Endothelial cell of umbilical vein (primary cell): Measurements from ENCODE around the gene TSEN54. TPM values are rescaled to one million over a fixed set of nuclear protein-coding genes. Genes with fewer than 3 reads are reported as not detected.

ENCODE experiments used
- BruUV-seq: library from RNA; stranded (reverse); fragments of 400-500 nt; replicated peaks from 2 replicates; lab custom pipeline; 2021; lab: Mats Ljungman, UMichigan
- CTCF ChIA-PET: fragments of 300-600, 350-600 bp; sonication (Branson Sonifier 250); formaldehyde crosslinking; loops from one replicate; lab custom pipeline; 2021; ENCODE audit warnings: antibody characterized with exemption, inconsistent platforms; lab: Charles Lee
- POLR2A ChIA-PET: fragments of 300-600, 350-600 bp; sonication (Branson Sonifier 250); formaldehyde crosslinking; loops from one replicate; lab custom pipeline; 2021; ENCODE audit warnings: antibody characterized with exemption, inconsistent platforms; lab: Charles Lee
- DNase-seq: peaks from one replicate; pipeline ENCODE4 v3.0.0-alpha.2; 2011; ENCODE audit warnings: low read depth, low spot score
- FAIRE-seq: peaks from 2 replicates; lab custom pipeline; 2011; peaks lifted over from hg19 to GRCh38; lab: Jason Lieb, UNC
- H2AFZ ChIP-seq: 2 replicates; pipeline ENCODE4 v1.6.0; 2012; ENCODE audit warnings: low read depth, low read length, control low read depth, inconsistent platforms
- H3K27ac ChIP-seq: 2 replicates; pipeline ENCODE4 v1.5.1; 2011; ENCODE audit warnings: low read depth, mild to moderate bottlenecking, control low read depth, low read length, moderate library complexity; ENCODE audit not compliant: insufficient read depth
- H3K27me3 ChIP-seq, 2 experiments: 2 replicates each; pipeline versions ENCODE4 v1.6.0 to v1.6.1; 2011; ENCODE audit warnings: low read length in 2 of 2, mixed read lengths in 1 of 2; ENCODE audit not compliant: control insufficient read depth in 2 of 2, insufficient read depth in 2 of 2
- H3K36me3 ChIP-seq, 2 experiments: 2 replicates in 1 of 2; 3 replicates in 1 of 2; pipeline ENCODE4 v1.5.1; 2011; ENCODE audit warnings: low read length in 2 of 2, mild to moderate bottlenecking in 1 of 2, moderate library complexity in 1 of 2; ENCODE audit not compliant: control insufficient read depth in 2 of 2, insufficient read depth in 2 of 2; ENCODE audit errors: extremely low read depth in 1 of 2
- H3K4me1 ChIP-seq: 3 replicates; pipeline ENCODE4 v1.5.1; 2011; ENCODE audit warnings: mild to moderate bottlenecking, low read length; ENCODE audit not compliant: control insufficient read depth, insufficient read depth; ENCODE audit errors: extremely low read depth
- H3K4me2 ChIP-seq: 2 replicates; pipeline ENCODE4 v1.6.1; 2011; ENCODE audit warnings: low read length, control low read depth, mixed read lengths; ENCODE audit not compliant: insufficient read depth
- H3K4me3 ChIP-seq, 3 experiments: fragments of 200-600 bp in 1 of 3; sonication (generic), shearing (Covaris generic) in 1 of 3; replicated peaks in 1 of 3; 2 replicates each; pipeline ENCODE4 v1.5.1; 2011 to 2016; ENCODE audit warnings: control low read depth in 3 of 3, low read length in 3 of 3, mild to moderate bottlenecking in 2 of 3, inconsistent platforms in 1 of 3, low read depth in 1 of 3, moderate library complexity in 1 of 3; ENCODE audit not compliant: insufficient read depth in 1 of 3
- H3K79me2 ChIP-seq: 2 replicates; pipeline ENCODE4 v1.6.0; 2012; ENCODE audit warnings: low read length, inconsistent platforms; ENCODE audit not compliant: control insufficient read depth, insufficient read depth
- H3K9ac ChIP-seq: replicated peaks from 2 replicates; pipeline ENCODE3; 2011; ENCODE audit warnings: low read length, control low read depth; ENCODE audit not compliant: insufficient read depth; ENCODE audit errors: extremely low read depth
- H3K9me1 ChIP-seq: replicated peaks from 3 replicates; pipeline ENCODE4 v1.6.0; 2011; ENCODE audit warnings: mild to moderate bottlenecking, low read length; ENCODE audit not compliant: control insufficient read depth, insufficient read depth; ENCODE audit errors: extremely low read depth
- H3K9me3 ChIP-seq: replicated peaks from 2 replicates; pipeline ENCODE4 v1.5.1; 2012; ENCODE audit warnings: low read length, inconsistent platforms; ENCODE audit not compliant: control insufficient read depth, insufficient read depth
- H4K20me1 ChIP-seq: replicated peaks from 2 replicates; pipeline ENCODE3; 2011; ENCODE audit warnings: mild to moderate bottlenecking, low read length; ENCODE audit not compliant: control insufficient read depth, insufficient read depth; ENCODE audit errors: extremely low read depth
- CTCF ChIP-seq, 2 donors: IDR thresholded peaks; 1 replicate in 1 of 2; 2 replicates in 1 of 2; pipeline ENCODE4 v1.5.1; 2011; ENCODE audit warnings: low read length in 2 of 2, mild to moderate bottlenecking in 2 of 2, moderate library complexity in 2 of 2, control low read depth in 1 of 2, inconsistent platforms in 1 of 2, low read depth in 1 of 2; ENCODE audit not compliant: insufficient read depth in 1 of 2; ENCODE audit errors: extremely low read depth in 1 of 2
- EZH2 ChIP-seq: IDR thresholded peaks from 2 replicates; pipeline ENCODE4 v1.6.1; 2012; ENCODE audit warnings: borderline replicate concordance, low read depth, mild to moderate bottlenecking, moderate library complexity, low read length, inconsistent platforms; ENCODE audit not compliant: severe bottlenecking
- FOS ChIP-seq: IDR thresholded peaks from 2 replicates; pipeline ENCODE4 v1.6.1; 2011; ENCODE audit warnings: mild to moderate bottlenecking, low read length, moderate library complexity, borderline replicate concordance; ENCODE audit not compliant: insufficient read depth
- GATA2 ChIP-seq: IDR thresholded peaks from 2 replicates; pipeline ENCODE4 v1.7.0; 2011; ENCODE audit warnings: low read depth, mild to moderate bottlenecking, moderate library complexity, mixed read lengths, low read length; ENCODE audit not compliant: insufficient read length, insufficient read depth
- JUN ChIP-seq: IDR thresholded peaks from 2 replicates; pipeline ENCODE4 v1.6.1; 2011; ENCODE audit warnings: borderline replicate concordance, low read depth; ENCODE audit not compliant: insufficient read length, insufficient read depth
- MAX ChIP-seq: IDR thresholded peaks from 2 replicates; pipeline ENCODE4 v1.6.1; 2011; ENCODE audit not compliant: insufficient read depth, insufficient read length
- MYC ChIP-seq: IDR thresholded peaks from one replicate; pipeline ENCODE4 v1.6.1; 2011; ENCODE audit warnings: mild to moderate bottlenecking, low read depth, low read length
- POLR2A ChIP-seq: IDR thresholded peaks from 2 replicates; pipeline ENCODE4 v1.6.1; 2012; ENCODE audit warnings: low read depth, mild to moderate bottlenecking, control low read depth, low read length
- POLR2AphosphoS5 ChIP-seq: IDR thresholded peaks from 2 replicates; pipeline ENCODE4 v1.6.1; 2012; ENCODE audit warnings: low read depth, mild to moderate bottlenecking, control low read depth, low read length, moderate library complexity; ENCODE audit not compliant: insufficient read depth
- dilution Hi-C: fragments of 300-500 bp; cut with MboI; formaldehyde crosslinking; loops from one replicate; pipeline ENCODE4 v1.15.0; 2019; ENCODE audit warnings: low sequenced_read_pairs; ENCODE audit not compliant: extremely low pct_ligation_motif_present
- intact Hi-C: fragments of 100-400 bp; cut with micrococcal nuclease; formaldehyde crosslinking; loops from one replicate; pipeline ENCODE4 v1.10.0; 2022
- polyA plus RNA-seq, 4 experiments: library from polyadenylated mRNA; depleted of rRNA in 3 of 4; stranded (reverse) in 3 of 4; unstranded in 1 of 4; fragments of >200 nt; gene quantifications; 2 replicates each; pipeline versions ENCODE4 v1.2.1 to v1.2.3, GENCODE V29; 2011 to 2012; ENCODE audit warnings: missing spikeins in 1 of 4
- total RNA-seq: library from RNA; stranded (reverse); gene quantifications from 2 replicates; pipeline ENCODE4 v1.2.3, GENCODE V29; 2021

Gene TSEN54
- total and polyA plus RNA-seq, 2 donors (not counting 3 experiments of a cell fraction or from before 2014, with no cell fraction given) = 22.3 to 26.3 TPM

- dilution Hi-C loops = no loop called here
- ChIA-PET POLR2A (no interaction called here), CTCF (interaction anchor here (1.1 kb wide), 2 partner anchors 8 to 15 kb away, joined by 3 to 4 read pairs; no protein-coding TSS in a partner anchor)
- Histone ChIP-seq H3K79me2 (no peaks in the 10 kb centered on the region), H3K9me3 (no peaks in the 10 kb centered on the region), H3K9me1 (no peaks in the 10 kb centered on the region), H3K27me3 (no peaks in the 10 kb centered on the region), H4K20me1 (no peaks in the 10 kb centered on the region), H2AFZ (no peak overlapping the region), H3K4me3 (no peak overlapping the region), H3K9ac (no peak overlapping the region), H3K4me2 (no peak overlapping the region), H3K36me3 (peaks cover 0 to 10% of the 10 kb centered on the region in 2 experiments), H3K27ac (no peak overlapping the region), H3K4me1 (no peaks in the 10 kb centered on the region)
- DNase-seq (no peak), FAIRE-seq (no peak)
- TF ChIP-seq JUN (no peak), CTCF (IDR thresholded peaks at IDR 0.05; ENCODE audit: extremely low read depth in 1 of 2, insufficient read depth in 1 of 2, low read depth in 1 of 2, low read length in 2 of 2) (no peak), EZH2 (no peak), POLR2AphosphoS5 (no peak), GATA2 (no peak), MAX (no peak), POLR2A (no peak), FOS (no peak), MYC (no peak)
- no TSS peak for BruUV-seq
- intact Hi-C loops = no loop called here
Measured at GRCh38 chr17:75468291-75468754, 48.0 kb upstream of the TSEN54 start.
